ENCODE results near the gene AP2A2.

The AP2A2 gene

GRCh38 chr11:997907-998306 lies 72.2 kb downstream of the AP2A2 start:
- H3K4me3 ChIP-seq (ENCODE audit: low read length): no peak overlapping the region
- no peak for DNase-seq (ENCODE audit: low read depth)
- no peak for TF ChIP-seq CTCF (conservative IDR thresholded peaks at IDR 0.05; ENCODE audit: low read depth, low read length)

DNA sequence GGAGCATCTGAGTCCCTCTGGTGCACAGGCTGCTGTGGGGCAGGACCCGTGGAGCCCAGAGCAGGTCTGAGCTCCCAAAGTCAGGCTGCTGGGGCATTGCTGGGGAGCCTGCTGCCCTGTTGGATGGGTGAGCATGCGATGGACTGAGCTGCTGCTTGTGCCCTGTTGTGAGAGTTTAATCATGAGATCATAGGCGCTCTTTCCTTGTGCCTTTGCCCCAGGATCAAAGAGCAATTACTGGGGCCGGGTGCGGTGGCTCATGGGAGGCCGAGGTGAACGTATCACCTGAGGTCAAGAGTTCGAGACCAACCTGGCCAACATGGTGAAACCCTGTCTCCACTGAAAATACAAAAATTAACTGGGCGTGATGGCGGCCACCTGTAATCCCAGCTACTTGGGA lies 73.3 kb downstream of the AP2A2 start:
- DNase-seq (ENCODE audit: low read depth): no peak
- no peak overlapping the region for H3K4me3 ChIP-seq (ENCODE audit: low read length)
- no peak for TF ChIP-seq CTCF (conservative IDR thresholded peaks at IDR 0.05; ENCODE audit: low read depth, low read length)

GRCh38 chr11:1000357-1001278 lies 74.9 kb downstream of the AP2A2 start:
- DNase-seq (ENCODE audit: low read depth): no peak
- no peak for TF ChIP-seq CTCF (conservative IDR thresholded peaks at IDR 0.05; ENCODE audit: low read depth, low read length)
- H3K4me3 ChIP-seq (ENCODE audit: low read length): no peak overlapping the region

DNA sequence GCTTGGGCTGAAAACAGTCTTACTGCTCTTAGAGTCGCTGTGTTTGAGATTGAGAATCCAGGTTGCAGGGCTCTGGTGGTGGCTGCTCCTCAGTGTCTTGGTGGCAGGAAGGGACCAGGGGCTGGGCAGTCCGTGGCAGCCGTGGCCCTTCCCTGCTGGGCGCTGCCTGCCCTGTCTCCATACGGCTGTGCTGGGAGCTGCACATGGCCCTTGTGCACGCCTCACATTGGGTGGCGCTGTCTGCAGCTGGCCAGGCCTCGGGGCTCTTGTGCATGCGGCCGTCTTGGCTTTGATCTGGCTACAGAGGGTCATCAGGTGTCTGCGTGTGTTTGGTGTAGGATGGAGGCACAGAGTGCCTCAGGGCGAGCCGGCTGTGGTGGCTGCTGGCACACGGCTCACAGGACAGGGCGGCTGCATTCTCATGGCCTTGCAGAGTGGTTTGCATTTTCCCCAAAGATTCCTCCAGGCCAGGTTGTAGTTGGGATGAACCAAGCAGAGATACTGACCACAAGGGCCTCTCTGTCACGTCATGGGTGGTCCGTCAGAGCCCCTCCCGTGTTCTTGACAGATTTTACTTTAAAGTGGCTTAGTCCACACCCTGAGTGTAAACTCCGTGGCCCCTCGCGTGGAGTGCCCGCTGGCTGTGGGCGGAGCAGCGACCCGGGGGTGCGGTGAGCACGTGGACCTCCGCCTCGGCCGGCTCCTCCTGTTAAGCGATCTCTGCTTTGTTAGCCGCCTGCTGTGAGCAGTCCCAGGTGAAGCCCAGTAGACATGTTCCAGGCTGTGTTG lies 76.1 kb downstream of the AP2A2 start:
- DNase-seq (ENCODE audit: low read depth): no peak
- TF ChIP-seq CTCF (conservative IDR thresholded peaks at IDR 0.05; ENCODE audit: low read depth, low read length): no peak
- no peak overlapping the region for H3K4me3 ChIP-seq (ENCODE audit: low read length)

DNA sequence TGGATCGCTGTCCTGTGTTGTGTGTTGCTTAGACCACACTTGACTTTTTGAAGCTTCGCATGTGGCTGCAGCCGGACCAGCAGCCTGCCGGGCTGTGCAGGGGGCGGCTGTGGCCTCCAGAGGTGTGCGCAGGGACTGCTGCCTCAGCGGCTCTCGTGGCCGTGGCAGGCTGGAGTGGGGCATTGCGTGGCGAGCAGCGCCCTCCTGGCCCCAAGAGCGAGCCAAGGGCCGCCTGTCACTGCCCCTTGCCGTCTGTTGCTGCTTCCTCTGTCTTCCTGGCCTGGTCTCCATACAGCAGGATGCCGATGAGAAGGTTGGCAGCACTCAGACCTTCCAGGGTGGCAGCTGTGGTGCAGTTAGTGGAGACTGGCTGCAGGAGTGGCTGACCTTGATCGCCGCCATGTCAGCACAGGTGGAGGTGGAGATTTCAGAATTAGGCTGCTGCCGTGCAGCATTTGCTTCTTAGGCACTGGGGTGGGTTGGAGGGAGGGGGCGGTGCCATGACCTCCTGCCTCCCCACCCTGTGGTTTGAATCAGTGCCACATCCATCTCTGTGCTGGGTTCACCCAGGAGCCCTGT lies 76.8 kb downstream of the AP2A2 start:
- DNase-seq (ENCODE audit: low read depth): no peak
- TF ChIP-seq CTCF (conservative IDR thresholded peaks at IDR 0.05; ENCODE audit: low read depth, low read length): no peak

GRCh38 chr11:1003159-1003558 lies 77.5 kb downstream of the AP2A2 start:
- no peak for DNase-seq (ENCODE audit: low read depth)
- H3K4me3 ChIP-seq (ENCODE audit: low read length): no peak overlapping the region
- TF ChIP-seq CTCF (conservative IDR thresholded peaks at IDR 0.05; ENCODE audit: low read depth, low read length): no peak

More for the DNA sequence above, 76.8 kb downstream of the AP2A2 start:
- no peak overlapping the region for H3K4me3 ChIP-seq (ENCODE audit: low read length)

Measured in retinal pigment epithelial cell (primary cell).